ENCODE measurements around the gene DBX2. TPM values are rescaled to one million over a fixed set of nuclear protein-coding genes. Genes with fewer than 3 reads are reported as not detected.
"Not testable (repeated sequence)": the region's sequence is repeated elsewhere in the genome, so short reads cannot be mapped to it uniquely, and the experiment has no call there.

DBX2 gene
- total RNA-seq (2021; fragmentation: NEBNext Ultra II Directional; extraction: Animal tissue kit (Norgen Biotek cat#: 25700)) = not detected
- long read RNA-seq = 0 reads

DNA sequence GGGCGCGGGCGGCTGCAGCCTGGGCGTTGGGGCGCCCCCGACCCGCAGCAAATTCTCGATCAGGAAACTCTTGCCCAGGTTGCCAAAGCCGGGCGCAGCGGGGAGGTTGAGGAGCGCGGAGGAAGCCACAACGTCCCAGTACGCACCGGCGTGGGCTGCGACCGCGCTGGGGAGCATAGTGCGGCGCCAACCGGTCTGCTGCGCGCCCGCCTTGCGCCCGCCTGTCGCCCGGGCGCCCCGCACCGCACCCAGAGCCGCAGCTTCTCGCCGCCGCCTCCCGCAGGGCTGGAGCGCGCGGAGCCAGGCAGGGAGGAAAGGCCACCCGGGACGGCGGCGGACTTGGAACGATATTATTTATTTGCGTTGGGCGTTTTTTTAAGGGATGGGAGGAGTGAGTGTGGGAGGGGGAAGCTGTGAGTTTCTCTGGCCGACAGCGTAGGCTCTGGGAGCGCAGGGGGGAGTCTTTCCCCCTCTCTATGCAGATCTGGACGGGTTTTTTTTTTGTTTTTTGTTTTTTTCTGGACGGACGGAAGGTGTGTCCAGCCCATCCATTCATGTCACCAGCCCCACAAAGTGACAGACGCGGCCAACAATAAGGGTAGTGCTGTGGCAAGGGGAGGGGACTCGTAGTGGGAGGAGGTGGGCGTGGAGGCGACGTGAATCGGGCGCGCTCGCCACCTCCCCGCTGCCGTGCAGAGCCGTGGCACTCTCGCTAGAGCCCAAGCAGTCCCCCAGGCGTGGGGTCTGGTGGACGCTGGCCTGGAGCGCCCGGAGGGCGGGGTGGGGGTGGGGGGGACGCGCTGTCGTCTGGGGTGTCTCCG is at the start of gene DBX2:
TSS of gene DBX2 (minus strand) at position 349 of the 821 bp plus-strand sequence. CDS start at position 177, 172 bp downstream.
- no peak within 1 kb of the TSS for H3K27ac Mint-ChIP-seq

DNA sequence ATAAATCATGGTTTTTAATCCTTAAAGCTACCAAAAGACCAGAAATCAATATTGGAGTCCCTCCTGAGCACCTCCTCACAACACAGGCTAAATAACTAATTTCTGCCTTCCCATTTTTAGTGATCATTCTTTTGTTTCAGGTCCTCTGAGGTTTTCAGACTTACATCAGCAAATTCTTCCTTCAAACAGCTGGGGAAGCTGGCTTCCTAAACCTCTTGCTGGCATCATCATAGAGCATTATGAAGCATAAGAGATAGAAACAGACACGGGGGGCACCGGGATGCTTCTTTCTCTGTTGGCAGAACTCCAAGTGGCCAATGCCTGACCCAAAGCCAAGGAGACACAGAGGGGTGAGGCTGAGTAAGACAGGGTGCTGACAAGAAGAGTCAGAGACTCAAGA is 47.9 kb upstream of the DBX2 start:
- H3K27me3 Mint-ChIP-seq (ENCODE audit: insufficient read depth) = peaks cover 6% of the 10 kb centered on the region
- H3K27ac Mint-ChIP-seq = no peak overlapping the region
- no peaks in the 10 kb centered on the region for H3K9me3 Mint-ChIP-seq
- no peak overlapping the region for H3K4me3 Mint-ChIP-seq
- no peaks in the 10 kb centered on the region for H3K4me1 Mint-ChIP-seq (ENCODE audit: low read depth)
- DNase-seq = no peak
- TF ChIP-seq, protein P1, sequence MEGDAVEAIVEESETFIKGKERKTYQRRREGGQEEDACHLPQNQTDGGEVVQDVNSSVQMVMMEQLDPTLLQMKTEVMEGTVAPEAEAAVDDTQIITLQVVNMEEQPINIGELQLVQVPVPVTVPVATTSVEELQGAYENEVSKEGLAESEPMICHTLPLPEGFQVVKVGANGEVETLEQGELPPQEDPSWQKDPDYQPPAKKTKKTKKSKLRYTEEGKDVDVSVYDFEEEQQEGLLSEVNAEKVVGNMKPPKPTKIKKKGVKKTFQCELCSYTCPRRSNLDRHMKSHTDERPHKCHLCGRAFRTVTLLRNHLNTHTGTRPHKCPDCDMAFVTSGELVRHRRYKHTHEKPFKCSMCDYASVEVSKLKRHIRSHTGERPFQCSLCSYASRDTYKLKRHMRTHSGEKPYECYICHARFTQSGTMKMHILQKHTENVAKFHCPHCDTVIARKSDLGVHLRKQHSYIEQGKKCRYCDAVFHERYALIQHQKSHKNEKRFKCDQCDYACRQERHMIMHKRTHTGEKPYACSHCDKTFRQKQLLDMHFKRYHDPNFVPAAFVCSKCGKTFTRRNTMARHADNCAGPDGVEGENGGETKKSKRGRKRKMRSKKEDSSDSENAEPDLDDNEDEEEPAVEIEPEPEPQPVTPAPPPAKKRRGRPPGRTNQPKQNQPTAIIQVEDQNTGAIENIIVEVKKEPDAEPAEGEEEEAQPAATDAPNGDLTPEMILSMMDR (IDR thresholded peaks at IDR 0.05) = no peak
- H3K36me3 Mint-ChIP-seq (ENCODE audit: low read depth) = no peaks in the 10 kb centered on the region

More for the DNA sequence above, at the start of gene DBX2:
- DNase-seq = no peak
- no peak within 1 kb of the TSS for H3K4me3 Mint-ChIP-seq
- no peaks in the 10 kb centered on the region for H3K9me3 Mint-ChIP-seq
- H3K36me3 Mint-ChIP-seq (ENCODE audit: low read depth) = no peaks in the 10 kb centered on the region
- no peaks in the 10 kb centered on the region; the same call in 1 of the 2 replicates for H3K27me3 Mint-ChIP-seq (ENCODE audit: insufficient read depth)
- TF ChIP-seq, protein P1 (IDR thresholded peaks at IDR 0.05) = no peak
- no peaks in the 10 kb centered on the region for H3K4me1 Mint-ChIP-seq (ENCODE audit: low read depth)

DNA sequence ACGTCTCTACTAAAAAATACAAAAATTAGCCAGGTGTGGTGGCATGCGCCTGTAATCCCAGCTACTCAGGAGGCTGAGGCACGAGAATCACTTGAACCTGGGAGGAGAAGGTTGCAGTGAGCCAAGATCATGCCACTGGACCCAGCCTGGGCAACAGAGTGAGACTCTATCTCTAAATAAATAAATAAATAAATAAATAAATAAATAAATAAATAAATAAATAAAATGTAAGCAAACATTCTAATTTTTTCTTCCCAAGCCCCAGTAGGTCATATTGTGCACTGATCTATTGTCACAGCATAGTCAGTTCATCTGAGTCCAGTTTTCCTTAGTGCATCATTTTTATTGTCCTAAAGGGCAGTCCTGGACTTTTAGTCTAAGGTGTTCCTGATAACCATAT is 44.5 kb upstream of the DBX2 start:
- H3K36me3 Mint-ChIP-seq (ENCODE audit: low read depth); H3K27ac Mint-ChIP-seq; H3K27me3 Mint-ChIP-seq (ENCODE audit: insufficient read depth); H3K4me3 Mint-ChIP-seq; DNase-seq; H3K4me1 Mint-ChIP-seq (ENCODE audit: low read depth); H3K9me3 Mint-ChIP-seq: not testable (repeated sequence)

- TF ChIP-seq, protein P1 (IDR thresholded peaks at IDR 0.05) = no peak
- no peak for DNase-seq
- Mint-ChIP-seq H3K9me3 (no peaks in the 10 kb centered on the region), H3K4me1 (ENCODE audit: low read depth) (no peaks in the 10 kb centered on the region), H3K27ac (no peak overlapping the region), H3K27me3 (ENCODE audit: insufficient read depth) (peaks cover 1% of the 10 kb centered on the region), H3K36me3 (ENCODE audit: low read depth) (no peaks in the 10 kb centered on the region), H3K4me3 (no peak overlapping the region)
These were observed 42.2 kb upstream of the DBX2 start for GRCh38 chr12:45093051-45093450.

GRCh38 chr12:45089411-45090075 is 38.6 kb upstream of the DBX2 start:
- no peaks in the 10 kb centered on the region for H3K4me1 Mint-ChIP-seq (ENCODE audit: low read depth)
- no peak overlapping the region for H3K27ac Mint-ChIP-seq
- H3K4me3 Mint-ChIP-seq = no peak overlapping the region
- TF ChIP-seq, protein P1 (IDR thresholded peaks at IDR 0.05) = no peak
- no peak for DNase-seq
- H3K9me3 Mint-ChIP-seq = peaks cover 9% of the 10 kb centered on the region
- peaks cover 5% of the 10 kb centered on the region for H3K36me3 Mint-ChIP-seq (ENCODE audit: low read depth)
- H3K27me3 Mint-ChIP-seq (ENCODE audit: insufficient read depth) = peaks cover 1% of the 10 kb centered on the region; the same call in 1 of the 2 replicates

DNA sequence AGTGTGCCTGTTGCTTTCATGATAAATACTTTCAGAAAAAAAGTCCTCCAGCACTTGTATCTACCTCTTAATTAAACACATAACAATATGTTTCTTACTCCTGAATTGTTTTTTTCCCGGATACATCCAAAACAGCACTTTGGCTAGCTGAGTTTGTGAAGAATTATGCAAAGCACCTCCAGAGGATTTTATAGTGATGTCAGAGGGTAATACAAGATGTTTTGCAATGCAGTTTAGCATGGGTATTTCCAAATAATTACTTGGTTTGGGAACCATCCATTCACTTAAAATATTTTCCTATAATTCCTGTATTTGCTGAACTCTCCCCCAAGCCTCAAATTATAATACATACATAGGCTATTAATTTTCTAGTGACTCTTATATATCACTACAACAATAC is 37.7 kb upstream of the DBX2 start:
- Mint-ChIP-seq H3K4me1 (ENCODE audit: low read depth) (no peaks in the 10 kb centered on the region), H3K36me3 (ENCODE audit: low read depth) (peaks cover 5% of the 10 kb centered on the region), H3K9me3 (peaks cover 10% of the 10 kb centered on the region), H3K27ac (no peak overlapping the region), H3K27me3 (ENCODE audit: insufficient read depth) (no peaks in the 10 kb centered on the region), H3K4me3 (no peak overlapping the region)
- DNase-seq = no peak
- TF ChIP-seq, protein P1 (IDR thresholded peaks at IDR 0.05) = no peak

DNA sequence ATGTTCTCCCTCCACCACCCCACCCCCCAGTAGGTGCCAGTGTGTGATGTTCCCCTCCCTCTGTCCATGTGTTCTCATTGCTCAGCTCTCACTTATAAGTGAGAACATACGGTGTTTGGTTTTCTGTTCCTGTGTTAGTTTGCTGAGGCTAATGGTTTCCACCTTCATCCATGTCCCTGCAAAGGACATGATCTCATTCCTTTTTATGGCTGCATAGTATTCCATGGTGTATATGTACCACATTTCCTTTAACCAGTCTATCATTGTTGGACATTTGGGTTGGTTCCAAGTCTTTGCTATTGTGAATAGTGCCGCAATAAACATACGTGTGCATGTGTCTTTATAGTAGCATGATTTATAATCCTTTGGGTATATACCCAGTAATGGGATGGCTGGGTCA is 33.3 kb upstream of the DBX2 start:
- H3K27ac Mint-ChIP-seq; H3K27me3 Mint-ChIP-seq (ENCODE audit: insufficient read depth); DNase-seq; H3K9me3 Mint-ChIP-seq; H3K4me1 Mint-ChIP-seq (ENCODE audit: low read depth); H3K36me3 Mint-ChIP-seq (ENCODE audit: low read depth); H3K4me3 Mint-ChIP-seq: not testable (repeated sequence)
